HG03060 (cell line): ENCODE data around the gene ALPI.
"Not testable (repeated sequence)": the region's sequence is repeated elsewhere in the genome, so short reads cannot be mapped to it uniquely, and the experiment has no call there.

Experiments
- ATAC-seq: cut with Tn5 transposase; IDR thresholded peaks from one replicate; pipeline ENCODE4 v1.9.1; 2021; ENCODE audit warnings: low read depth, moderate number of reproducible peaks; ENCODE audit not compliant: unreplicated experiment

ALPI gene

DNA sequence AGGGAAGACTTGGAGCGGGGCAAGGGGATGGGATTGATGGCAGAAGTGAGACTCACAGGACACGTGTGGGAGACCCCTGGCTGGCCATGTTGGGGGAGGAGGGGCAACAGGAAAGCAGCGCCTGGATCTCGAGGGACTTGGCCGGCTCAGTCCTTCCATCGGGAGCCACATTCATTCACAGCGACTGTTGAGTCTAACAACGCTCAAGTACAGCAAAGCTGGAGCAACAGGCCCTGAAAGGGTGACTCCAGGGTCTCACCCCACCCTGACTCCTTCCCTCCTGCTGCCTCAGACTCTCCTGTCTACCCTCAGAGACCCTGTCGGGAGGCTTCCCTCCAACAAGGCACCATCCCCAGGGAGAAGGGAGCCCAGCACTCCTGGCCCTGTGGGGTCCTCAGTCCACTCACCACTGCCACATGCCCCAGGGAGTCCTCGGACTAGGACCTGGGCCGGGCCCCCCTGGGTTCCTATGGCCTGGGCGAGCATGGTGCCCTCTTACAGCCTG, 14.8 kb upstream of the ALPI start:
- ATAC-seq: no peak

DNA sequence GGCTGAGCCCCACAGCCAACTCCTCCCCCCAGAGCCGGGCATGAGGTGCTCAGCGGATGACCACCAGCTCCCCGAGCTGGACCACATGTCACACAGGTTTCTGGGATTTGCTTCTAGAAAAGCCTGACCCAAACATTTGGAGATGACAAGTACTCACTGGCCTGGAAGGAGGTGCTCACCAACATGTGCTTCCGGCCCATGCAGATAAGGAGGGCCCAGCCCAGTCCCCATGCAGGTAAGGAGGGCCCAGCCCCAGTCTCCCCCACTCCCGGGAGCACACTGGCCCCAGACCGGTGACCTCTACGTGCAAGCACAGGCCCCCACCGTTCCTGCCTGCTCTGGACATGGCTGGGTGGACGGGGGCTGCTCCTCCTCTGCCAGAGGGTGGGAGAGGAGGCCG, 14.0 kb upstream of the ALPI start:
- not testable (repeated sequence) for ATAC-seq

DNA sequence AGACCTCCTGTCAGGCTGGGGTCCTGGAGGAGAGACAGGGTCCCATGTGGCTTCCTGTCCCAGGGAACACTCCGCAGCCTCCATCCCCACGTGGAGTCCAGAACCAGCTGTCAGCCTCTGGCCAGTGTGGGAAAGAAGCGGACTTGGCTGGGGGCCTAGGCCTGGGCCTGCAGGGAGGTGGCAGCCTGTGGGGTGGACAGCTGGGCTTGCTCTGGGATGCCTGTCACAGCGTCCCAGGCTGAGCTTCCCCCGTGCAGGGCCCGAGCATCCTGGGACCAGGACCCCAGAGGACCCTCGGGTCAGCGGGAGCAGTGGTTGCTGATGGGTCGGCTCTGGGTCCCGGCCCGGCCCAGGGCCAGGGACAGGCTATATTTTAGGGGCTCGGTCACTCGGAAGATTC, 13.5 kb upstream of the ALPI start:
- ATAC-seq: not testable (repeated sequence)

DNA sequence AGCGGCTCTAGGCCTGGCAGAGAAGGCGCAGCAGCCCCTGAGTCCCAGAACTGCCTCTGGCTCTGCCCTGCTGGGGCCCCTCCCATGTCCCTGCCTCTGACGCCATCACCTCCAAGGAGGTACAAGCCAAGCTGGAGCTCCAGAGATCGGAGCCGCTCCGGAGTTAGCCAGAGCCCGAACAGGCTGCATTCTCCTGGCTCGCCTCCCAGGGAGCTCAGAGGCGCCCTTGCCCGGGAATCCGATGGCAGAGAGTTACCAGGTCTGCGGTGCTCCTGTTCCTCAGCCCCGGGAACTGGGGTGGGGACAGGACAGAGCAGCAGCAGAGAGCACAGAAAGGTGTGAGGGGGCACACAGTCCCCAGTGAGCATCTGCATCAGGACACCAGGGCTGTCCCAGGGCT, 12.9 kb upstream of the ALPI start:
- ATAC-seq: not testable (repeated sequence)

DNA sequence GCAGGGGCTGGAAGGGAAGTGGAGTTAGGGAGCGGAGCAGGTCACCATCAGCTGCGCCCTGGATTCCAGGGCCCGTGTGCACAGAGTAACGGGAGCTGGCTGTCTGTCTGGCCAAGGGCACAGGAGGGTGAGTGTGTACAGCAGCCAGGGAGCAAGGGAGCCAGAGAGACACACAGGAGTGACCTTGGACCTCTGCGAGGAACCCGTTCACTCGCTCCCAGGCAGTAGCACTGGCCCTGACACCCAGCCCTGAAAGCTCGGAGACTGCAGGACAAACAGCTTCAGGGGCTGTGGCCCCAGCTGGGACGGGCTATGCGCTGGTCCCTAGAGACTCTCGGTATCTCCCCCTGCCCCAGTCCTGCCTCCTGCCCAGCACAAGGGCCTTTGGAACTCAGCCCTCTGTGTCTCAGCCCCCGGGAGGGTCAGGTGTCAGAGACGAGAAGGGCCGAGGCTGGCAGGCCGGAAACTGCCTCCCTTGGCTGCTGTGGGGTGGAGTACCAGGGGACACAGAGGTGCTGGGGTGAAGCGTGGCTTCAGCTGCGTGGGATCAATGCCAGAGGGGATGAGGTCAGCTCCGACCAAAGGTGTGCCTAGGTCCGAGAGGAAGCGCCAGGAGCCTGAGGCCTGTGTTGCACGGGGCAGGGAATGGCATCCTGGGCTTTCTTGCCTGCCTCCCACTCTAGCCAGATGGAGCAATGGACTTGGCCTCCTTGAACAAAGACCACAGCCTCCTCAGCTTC, 12.1 kb upstream of the ALPI start:
- not testable (repeated sequence) for ATAC-seq

DNA sequence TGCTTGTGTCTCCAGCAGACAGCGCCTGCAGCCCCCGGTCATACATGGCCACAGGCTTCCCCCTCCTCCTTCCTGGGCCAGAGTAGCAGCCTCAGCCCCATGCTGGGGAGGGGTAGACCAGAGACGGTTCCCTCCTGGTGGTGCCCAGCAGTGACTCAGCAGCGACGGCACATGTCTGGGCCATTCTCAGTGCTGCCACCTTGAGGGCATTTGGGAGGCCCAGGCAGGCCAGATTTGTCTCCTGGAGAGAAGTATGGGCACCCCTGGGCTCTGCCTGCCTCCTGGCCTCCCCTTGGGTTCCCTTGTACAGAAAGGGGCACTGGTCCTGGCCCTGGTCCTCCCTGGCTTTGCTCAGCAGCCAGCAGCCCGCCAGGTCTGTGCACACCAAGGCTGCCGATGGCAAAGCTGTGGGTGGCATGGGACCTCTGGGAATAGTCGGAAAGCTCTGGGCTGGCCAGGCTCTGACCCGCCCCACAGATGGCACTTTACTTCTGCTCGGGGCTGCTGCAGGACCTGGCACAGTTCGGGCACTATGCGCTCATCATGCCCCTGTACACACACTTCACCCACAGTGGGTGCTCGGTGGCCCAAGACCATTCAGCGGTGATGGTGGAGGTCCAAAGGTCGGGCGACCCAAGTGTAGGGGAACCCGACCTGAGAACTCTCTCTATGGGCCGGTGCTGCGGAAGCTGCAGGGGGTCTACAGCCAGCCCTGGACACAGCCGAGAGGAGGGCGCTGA, 11.4 kb upstream of the ALPI start:
- ATAC-seq: no peak

DNA sequence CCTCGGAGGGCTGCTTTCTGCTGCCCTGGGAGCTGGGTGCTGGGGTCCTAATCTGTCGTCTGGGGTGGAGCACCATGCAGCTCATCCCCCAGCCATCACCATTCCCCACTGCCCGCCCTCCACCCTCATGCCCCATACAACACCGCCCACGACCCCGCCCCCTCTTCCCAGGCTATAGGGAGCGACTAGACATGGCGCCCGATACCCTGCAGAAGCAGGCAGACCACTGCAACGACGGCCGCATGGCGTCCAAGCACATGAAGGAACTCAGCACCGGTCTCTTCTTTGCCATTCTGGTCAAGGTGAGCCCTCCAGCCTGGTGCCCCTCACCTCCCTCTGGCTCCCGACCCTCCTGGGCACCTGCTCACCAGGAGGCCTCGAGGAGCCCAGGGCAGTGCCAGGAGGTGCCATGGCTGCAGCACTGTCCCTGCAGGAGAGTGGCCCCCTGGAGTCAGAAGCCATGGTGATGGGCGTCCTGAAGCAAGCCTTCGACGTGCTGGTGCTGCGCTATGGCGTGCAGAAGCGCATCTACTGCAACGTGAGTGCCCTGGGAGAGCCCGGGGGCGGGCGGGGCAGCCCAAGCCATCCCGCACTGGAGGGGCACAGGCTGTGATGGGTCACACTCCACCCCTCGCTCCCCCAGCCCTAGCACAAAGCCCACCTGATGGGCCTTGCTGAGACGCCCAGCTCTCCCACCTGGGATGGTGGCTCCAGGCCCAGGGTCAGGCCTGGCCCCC, 10.6 kb upstream of the ALPI start:
- not testable (repeated sequence) for ATAC-seq

DNA sequence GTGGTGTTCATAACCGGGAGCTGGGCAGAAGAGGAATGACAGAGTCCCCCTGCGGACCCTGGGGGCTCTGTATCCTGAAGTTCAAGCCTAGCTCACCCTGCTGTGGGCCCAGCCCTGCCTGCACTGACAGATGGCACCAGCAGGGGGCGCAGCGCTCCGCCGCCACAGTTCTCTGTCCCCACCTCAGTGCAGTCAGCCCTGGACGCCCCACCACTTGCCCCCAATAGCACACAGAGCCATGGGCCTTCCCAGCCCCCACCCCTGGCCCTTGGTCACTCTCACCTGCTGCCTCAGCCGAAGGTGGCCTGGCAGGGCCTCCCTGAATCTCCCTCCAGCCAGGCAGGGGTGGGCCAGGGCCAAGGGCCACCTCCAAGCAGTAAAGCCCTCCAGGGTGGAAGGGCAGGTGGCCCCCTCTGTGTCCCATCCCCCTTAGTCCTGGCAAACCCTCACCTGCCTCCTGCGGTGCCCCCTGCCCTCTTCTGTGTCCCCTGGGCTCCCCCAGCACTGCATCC, 9.6 kb upstream of the ALPI start:
- not testable (repeated sequence) for ATAC-seq

DNA sequence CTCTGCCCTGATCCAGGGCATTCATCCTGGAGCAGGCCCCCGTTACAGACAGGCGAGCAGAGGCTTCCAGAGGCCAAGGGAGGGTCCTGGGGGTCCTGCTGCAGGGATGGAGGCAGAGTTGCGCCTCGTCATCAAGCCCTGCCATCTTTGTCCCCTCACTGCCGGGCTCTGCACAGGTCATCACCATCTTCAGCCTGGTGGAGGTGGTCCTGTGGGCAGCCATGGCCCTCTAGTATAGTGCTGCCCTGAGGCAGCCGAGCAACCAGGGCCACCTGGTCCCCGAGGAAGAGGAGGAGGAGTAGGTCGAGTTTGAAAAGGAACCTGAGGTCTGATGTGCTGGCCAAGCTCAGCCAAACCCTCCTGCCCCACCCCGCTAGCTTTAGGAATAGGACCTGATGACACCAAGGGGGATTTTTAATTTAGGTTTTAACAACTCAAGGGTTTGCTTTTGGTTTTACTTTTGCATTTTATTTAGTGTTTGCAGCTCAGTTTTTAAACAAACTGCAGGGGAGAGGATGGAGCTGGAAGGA, 8.8 kb upstream of the ALPI start:
- no peak for ATAC-seq

DNA sequence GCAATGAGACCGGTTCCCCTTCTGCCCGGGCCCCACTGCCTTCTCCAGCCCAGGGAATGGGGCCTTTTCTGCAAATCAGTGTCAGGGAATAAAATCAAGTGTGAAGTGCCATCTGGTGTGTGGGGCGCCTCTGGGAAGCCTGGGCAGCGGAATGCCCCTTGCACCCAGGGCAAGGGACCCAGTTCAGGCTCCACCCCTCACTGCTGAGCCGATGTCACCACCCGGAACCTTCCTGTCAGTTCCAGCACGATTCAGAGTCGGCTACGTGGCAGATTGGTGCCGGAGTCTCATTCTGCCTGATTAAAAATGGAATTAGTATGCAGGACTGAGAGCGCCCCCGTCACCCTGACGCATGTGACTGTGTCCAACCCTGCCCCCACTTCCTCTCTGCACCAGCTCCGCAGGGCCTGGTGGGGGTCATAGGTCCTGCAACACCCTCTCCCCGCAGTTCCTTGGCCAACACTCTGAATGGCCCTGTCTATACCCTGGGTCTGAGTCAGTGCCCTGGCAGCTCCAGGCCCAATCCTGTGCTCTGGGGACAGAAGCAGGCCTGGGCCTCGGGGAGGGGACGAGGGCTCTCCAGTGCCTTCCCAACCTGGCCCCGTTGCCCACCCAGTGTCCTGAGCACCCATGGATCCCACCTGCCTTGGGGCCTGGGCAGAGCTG, 8.2 kb upstream of the ALPI start:
- ATAC-seq: no peak

DNA sequence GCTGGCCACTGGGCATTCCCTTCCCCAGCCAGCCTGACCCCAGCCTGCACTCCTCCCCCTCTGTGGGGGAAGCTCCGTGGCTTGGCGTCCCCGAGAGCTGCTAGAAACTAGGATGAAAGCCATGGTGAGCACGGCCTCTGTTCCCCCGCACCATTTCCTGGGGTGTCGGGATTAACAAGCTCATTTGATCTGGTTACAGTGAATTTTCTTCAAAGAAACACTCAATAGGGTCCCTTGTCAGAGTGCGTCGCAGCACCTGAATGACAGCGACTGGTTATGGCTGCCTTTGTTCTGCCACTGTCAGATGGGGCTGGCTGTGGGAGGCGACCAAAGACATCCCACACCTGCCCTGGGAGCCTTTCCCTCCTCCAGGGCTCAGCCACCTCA, 7.7 kb upstream of the ALPI start:
- ATAC-seq: no peak

DNA sequence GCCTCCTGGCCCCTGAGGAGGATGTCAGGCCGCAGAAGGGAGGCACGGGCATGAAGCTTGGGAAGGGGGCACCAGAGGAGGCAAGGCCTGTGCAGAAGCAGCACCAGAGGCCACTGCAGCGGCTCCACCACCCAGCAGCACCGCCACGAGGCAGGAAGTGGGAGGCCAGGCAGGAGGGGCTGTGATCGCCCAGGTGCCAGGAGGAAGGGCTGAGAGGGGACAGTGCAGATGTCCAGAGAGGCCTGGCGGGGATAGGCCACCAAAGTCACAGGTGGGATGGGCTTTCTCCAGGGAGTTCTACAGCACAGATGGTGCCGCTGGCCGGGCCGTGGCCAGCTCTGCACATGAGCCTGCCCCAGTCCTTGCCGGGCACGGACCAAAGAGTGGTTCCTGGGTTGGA, 6.0 kb upstream of the ALPI start:
- no peak for ATAC-seq

DNA sequence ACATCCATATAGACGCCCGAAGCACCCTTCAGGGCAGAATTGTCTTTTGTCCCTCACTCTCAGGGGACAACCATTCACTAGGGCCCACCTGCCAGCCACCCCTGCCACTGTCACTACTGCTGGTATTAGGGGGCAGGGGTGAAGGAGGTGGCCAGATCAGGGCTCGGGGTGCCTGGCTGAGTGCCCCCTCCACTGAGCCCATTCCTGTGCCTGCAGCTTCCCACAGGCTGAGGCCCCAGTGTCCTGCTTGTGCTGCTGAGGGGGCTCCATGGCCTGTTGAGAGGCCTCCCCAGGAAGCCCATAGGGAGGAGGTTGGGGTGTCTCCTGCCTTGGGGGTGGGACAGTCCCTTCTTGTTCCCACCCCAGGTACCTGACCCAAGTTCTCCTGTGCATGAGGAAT, 4.3 kb upstream of the ALPI start:
- ATAC-seq: not testable (repeated sequence)

DNA sequence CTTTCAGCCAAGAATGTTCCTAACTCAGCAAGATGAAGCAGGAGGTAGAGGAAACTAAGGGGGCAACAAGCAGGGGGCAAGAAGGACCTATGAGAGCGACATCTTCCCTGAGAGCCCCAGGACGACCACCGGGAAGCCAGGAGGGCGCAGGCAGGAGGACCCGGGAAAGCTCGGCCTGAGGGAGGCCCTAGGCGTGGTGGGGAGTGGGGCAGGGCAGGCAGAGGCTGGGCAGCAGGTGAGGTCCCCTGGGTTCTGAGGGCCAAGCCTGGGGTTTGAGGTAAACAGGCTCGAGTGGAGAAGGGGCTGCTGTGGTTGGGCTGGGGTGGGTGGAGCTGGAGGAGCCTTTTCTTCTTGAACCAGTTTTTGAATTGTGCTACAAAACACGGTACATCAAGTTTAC, 1.3 kb upstream of the ALPI start:
- no peak for ATAC-seq

DNA sequence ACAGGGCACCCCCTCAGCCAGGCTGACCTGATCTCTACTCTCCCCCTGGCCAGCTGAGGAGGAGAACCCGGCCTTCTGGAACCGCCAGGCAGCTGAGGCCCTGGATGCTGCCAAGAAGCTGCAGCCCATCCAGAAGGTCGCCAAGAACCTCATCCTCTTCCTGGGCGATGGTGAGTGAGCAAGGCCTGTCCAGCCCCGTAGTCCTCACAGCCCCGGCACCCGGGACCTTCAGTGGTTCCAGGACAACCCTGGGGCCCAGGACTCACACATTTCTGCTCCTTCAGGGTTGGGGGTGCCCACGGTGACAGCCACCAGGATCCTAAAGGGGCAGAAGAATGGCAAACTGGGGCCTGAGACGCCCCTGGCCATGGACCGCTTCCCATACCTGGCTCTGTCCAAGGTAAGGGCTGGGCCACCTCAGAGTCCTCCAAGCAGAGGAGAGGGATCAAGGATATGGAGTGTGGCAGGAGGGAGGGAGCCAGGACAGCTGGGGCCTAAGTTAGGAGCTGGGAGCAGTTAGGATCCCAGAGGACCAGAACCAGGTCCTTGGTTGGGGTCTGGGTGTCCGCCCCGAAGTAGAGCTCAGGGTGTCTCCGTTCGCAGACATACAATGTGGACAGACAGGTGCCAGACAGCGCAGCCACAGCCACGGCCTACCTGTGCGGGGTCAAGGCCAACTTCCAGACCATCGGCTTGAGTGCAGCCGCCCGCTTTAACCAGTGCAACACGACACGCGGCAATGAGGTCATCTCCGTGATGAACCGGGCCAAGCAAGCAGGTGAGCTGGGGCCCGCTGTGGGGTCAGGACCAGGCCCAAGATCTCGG, 555 bp downstream of the ALPI start:
- no peak for ATAC-seq

DNA sequence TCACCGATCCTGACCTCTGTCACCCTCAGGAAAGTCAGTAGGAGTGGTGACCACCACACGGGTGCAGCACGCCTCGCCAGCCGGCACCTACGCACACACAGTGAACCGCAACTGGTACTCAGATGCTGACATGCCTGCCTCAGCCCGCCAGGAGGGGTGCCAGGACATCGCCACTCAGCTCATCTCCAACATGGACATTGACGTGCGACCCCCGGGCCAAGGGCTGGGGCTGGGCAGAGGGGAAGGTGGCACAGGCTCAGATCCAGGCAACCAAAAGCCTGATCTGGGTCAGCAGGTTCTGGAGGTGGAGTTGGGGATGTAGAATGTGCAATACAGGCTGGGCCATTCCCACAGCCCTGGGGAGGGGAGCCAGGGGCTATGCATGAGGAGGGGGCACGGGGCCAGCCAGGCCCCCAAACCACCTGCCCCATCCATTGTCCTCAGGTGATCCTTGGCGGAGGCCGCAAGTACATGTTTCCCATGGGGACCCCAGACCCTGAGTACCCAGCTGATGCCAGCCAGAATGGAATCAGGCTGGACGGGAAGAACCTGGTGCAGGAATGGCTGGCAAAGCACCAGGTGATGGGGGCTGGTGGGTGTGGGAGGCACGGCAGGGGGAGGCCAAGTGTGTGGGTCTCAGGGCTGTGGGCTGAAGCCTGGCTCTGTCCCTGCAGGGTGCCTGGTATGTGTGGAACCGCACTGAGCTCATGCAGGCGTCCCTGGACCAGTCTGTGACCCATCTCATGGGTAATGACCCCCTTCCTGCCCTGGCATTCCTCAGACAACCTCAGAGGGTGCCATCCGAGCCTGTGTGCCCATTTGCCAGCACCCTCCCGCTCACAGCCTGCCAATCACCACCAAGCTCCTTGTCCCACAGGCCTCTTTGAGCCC, 1.4 kb downstream of the ALPI start:
- no peak for ATAC-seq

DNA sequence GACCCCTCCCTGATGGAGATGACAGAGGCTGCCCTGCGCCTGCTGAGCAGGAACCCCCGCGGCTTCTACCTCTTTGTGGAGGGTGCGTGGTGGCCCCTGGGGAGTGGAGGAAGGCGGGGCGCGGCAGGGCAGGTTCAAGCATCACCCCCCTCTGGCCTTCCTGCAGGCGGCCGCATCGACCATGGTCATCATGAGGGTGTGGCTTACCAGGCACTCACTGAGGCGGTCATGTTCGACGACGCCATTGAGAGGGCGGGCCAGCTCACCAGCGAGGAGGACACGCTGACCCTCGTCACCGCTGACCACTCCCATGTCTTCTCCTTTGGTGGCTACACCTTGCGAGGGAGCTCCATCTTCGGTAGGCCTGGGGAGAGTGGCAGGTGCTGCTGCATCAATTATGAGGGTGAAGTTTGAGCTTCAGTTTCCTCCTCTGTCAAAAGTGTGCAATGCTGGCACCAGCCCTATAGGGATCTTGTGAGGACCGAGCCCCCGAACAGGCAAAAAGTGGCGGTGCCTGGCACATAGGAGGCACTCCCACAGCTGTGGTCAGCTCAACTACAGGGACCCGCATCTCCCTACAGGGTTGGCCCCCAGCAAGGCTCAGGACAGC, 2.2 kb downstream of the ALPI start:
- no peak for ATAC-seq
